PC-3 (cell line): ENCODE data around the gene EDEM1. TPM values are rescaled to one million over a fixed set of nuclear protein-coding genes. Genes with fewer than 3 reads are reported as not detected.
A peak's percentile ranks its signal among the peaks of the same experiment; 100 is the strongest.

Experiments used
- ATAC-seq: fragments of 200-7000 bp; cut with Tn5 transposase; 2 replicates; pipeline ENCODE4 v1.9.1; 2020; ENCODE audit warnings: mild to moderate bottlenecking, moderate library complexity
- BruUV-seq: library from RNA; stranded (reverse); fragments of 400-500 nt; replicated peaks from 2 replicates; lab custom pipeline; 2021; lab: Mats Ljungman, UMichigan
- CTCF ChIA-PET: fragments of 300-600 bp; sonication (Branson Sonifier 250); formaldehyde crosslinking; loops from one replicate; lab custom pipeline; 2022; ENCODE audit warnings: antibody characterized with exemption; lab: Charles Lee
- POLR2A ChIA-PET: fragments of 300-600 bp; sonication (Branson Sonifier 250); formaldehyde crosslinking; loops from one replicate; lab custom pipeline; 2022; ENCODE audit warnings: antibody characterized with exemption; ENCODE audit not compliant: unreplicated experiment; lab: Charles Lee
- DNase-seq: peaks from one replicate; pipeline ENCODE4 v3.0.0-alpha.2; 2015
- H2AFZ ChIP-seq: fragments of 300-600 bp; sonication (generic); 2 replicates; pipeline ENCODE4 v1.6.0; 2016; ENCODE audit warnings: antibody characterized with exemption, low read length
- H3F3A ChIP-seq: fragments of 300-600 bp; sonication (generic); one replicate; pipeline ENCODE4 v1.6.0; 2017; ENCODE audit warnings: antibody characterized with exemption, low read length, control low read depth, mild to moderate bottlenecking; ENCODE audit not compliant: unreplicated experiment
- H3K27ac ChIP-seq: fragments of 300-600 bp; sonication (generic); 2 replicates; pipeline ENCODE4 v1.5.1; 2016; ENCODE audit warnings: mild to moderate bottlenecking, low read length
- H3K27me3 ChIP-seq: fragments of 300-600 bp; sonication (generic); 2 replicates; pipeline ENCODE4 v1.6.1; 2016; ENCODE audit warnings: low read length, mixed read lengths
- H3K36me3 ChIP-seq: fragments of 300-600 bp; sonication (generic); 2 replicates; pipeline ENCODE4 v1.6.1; 2016; ENCODE audit warnings: low read depth, mixed run types, low read length, mixed read lengths
- H3K4me1 ChIP-seq: fragments of 300-600 bp; sonication (generic); 2 replicates; pipeline ENCODE4 v1.5.1; 2016; ENCODE audit warnings: low read length; ENCODE audit not compliant: insufficient read depth
- H3K4me2 ChIP-seq: fragments of 300-600 bp; sonication (generic); 2 replicates; pipeline ENCODE4 v1.6.0; 2016; ENCODE audit warnings: low read length
- H3K4me3 ChIP-seq: fragments of 300-600 bp; sonication (generic); 2 replicates; pipeline ENCODE4 v1.5.1; 2016; ENCODE audit warnings: mild to moderate bottlenecking, low read length, mixed read lengths
- H3K79me2 ChIP-seq: fragments of 300-600 bp; sonication (generic); 2 replicates; pipeline ENCODE4 v1.6.1; 2017; ENCODE audit warnings: low read length, mixed read lengths
- H3K9ac ChIP-seq: fragments of 300-600 bp; sonication (generic); 2 replicates; pipeline ENCODE4 v1.6.0; 2016; ENCODE audit warnings: mild to moderate bottlenecking, low read length
- H3K9me2 ChIP-seq: fragments of 300-600 bp; sonication (generic); replicated peaks from 2 replicates; pipeline ENCODE4 v1.6.1; 2016; ENCODE audit warnings: mixed run types, low read length, mixed read lengths
- H3K9me3 ChIP-seq: fragments of 300-600 bp; sonication (generic); 2 replicates; pipeline ENCODE4 v1.6.1; 2016; ENCODE audit warnings: low read length, mixed read lengths
- H4K20me1 ChIP-seq: fragments of 300-600 bp; sonication (generic); 2 replicates; pipeline ENCODE4 v1.6.1; 2016; ENCODE audit warnings: low read length, mixed read lengths
- CTCF ChIP-seq: fragments of 300-600 bp; sonication (generic); conservative IDR thresholded peaks from 2 replicates; pipeline ENCODE4 v1.5.1; 2017; ENCODE audit warnings: antibody characterized with exemption, low read depth, mild to moderate bottlenecking, low read length
- EZH2 ChIP-seq: fragments of 300-600 bp; sonication (generic); IDR thresholded peaks from one replicate; pipeline ENCODE4 v1.6.1; 2017; ENCODE audit warnings: antibody characterized with exemption, mild to moderate bottlenecking, low read length; ENCODE audit not compliant: unreplicated experiment
- EZH2phosphoT487 ChIP-seq: fragments of 300-600 bp; sonication (generic); IDR thresholded peaks from 2 replicates; pipeline ENCODE4 v1.6.1; 2018; ENCODE audit warnings: mild to moderate bottlenecking, antibody characterized with exemption, low read length, borderline replicate concordance
- intact Hi-C: fragments of 100-400 bp; cut with micrococcal nuclease; formaldehyde crosslinking; loops from 2 replicates; pipeline ENCODE4 v1.9.0; 2023
- total RNA-seq: library from RNA; depleted of rRNA; stranded (reverse); fragments of >200 nt; gene quantifications from 2 replicates; pipeline ENCODE4 v1.2.3, GENCODE V29; 2014

The EDEM1 gene
- total RNA-seq, 1 experiment from 2014 or later = 39.4 TPM

GRCh38 chr3:5160940-5161858 is 26.3 kb upstream of the EDEM1 start:
- Histone ChIP-seq H3K36me3 (no peaks in the 10 kb centered on the region), H3K79me2 (peaks cover 98% of the 10 kb centered on the region), H3K9me3 (no peaks in the 10 kb centered on the region), H3K9ac (no peak overlapping the region), H3F3A (no peaks in the 10 kb centered on the region), H3K27me3 (no peaks in the 10 kb centered on the region), H4K20me1 (peaks cover 54% of the 10 kb centered on the region), H3K4me3 (no peak overlapping the region), H3K4me1 (peaks cover 25% of the 10 kb centered on the region), H2AFZ (no peak overlapping the region), H3K9me2 (no peaks in the 10 kb centered on the region), H3K27ac (no peak overlapping the region), H3K4me2 (0 out of 2 replicates have a peak overlapping the region, but pooled peaks have one; percentile 1)
- ChIA-PET CTCF (interaction anchor here (0.5 kb wide), 1 partner anchor 69 kb away, joined by 3 read pairs; no protein-coding TSS in a partner anchor), POLR2A (interaction anchor here (0.6 kb wide), 1 partner anchor 834 kb away, joined by 3 read pairs; no protein-coding TSS in a partner anchor)
- TF ChIP-seq EZH2 = no peak
- TF ChIP-seq EZH2phosphoT487 = no peak
- no peak for TF ChIP-seq CTCF
- ATAC-seq (peak; percentile 50), DNase-seq (peak; percentile 62)
- no TSS peak for BruUV-seq
- intact Hi-C loops = no loop called here

- no TSS peak for BruUV-seq
- CTCF ChIA-PET = interaction anchor here (0.5 kb wide), 1 partner anchor 70 kb away, joined by 3 read pairs; no protein-coding TSS in a partner anchor
- no peaks in the 10 kb centered on the region for H3K9me2 ChIP-seq
- H3F3A ChIP-seq = no peaks in the 10 kb centered on the region
- POLR2A ChIA-PET = no interaction called here
- peaks cover 49% of the 10 kb centered on the region for H4K20me1 ChIP-seq
- H3K9ac ChIP-seq = no peak overlapping the region
- TF ChIP-seq CTCF = no peak
- TF ChIP-seq EZH2 = no peak
- TF ChIP-seq EZH2phosphoT487 = no peak
- DNase-seq (peak; percentile 49), ATAC-seq (peak; percentile 54)
- no peak overlapping the region for H3K27ac ChIP-seq
- no peaks in the 10 kb centered on the region for H3K27me3 ChIP-seq
- H3K4me2 ChIP-seq = no peak overlapping the region
- peaks cover 25% of the 10 kb centered on the region for H3K4me1 ChIP-seq
- no peak overlapping the region for H3K4me3 ChIP-seq
- H3K9me3 ChIP-seq = no peaks in the 10 kb centered on the region
- H3K79me2 ChIP-seq = peaks cover 97% of the 10 kb centered on the region
- no peaks in the 10 kb centered on the region for H3K36me3 ChIP-seq
- intact Hi-C loops = no loop called here
- H2AFZ ChIP-seq = no peak overlapping the region
Measured at GRCh38 chr3:5162102-5162501, 25.4 kb upstream of the EDEM1 start.
